HL-60 (cell line): ENCODE results near the gene MAEA.
"Not testable (repeated sequence)": the region's sequence is repeated elsewhere in the genome, so short reads cannot be mapped to it uniquely, and the experiment has no call there.

Source experiments
- DNase-seq, 2 experiments: peaks; one replicate each; pipeline ENCODE4 v3.0.0-alpha.2; 2010 to 2020; ENCODE audit warnings: low read depth in 1 of 2, low spot score in 1 of 2
- H3K27ac ChIP-seq: fragments of 250-450 bp; sonication (Bioruptor Pico); replicated peaks from 2 replicates; pipeline ENCODE4 v1.5.1; 2020; ENCODE audit warnings: mild to moderate bottlenecking, moderate library complexity
- H3K27me3 ChIP-seq: fragments of 250-450 bp; sonication (Bioruptor Pico); 2 replicates; pipeline ENCODE4 v1.5.1; 2021; ENCODE audit warnings: mild to moderate bottlenecking, moderate library complexity; ENCODE audit not compliant: insufficient read depth, poor library complexity, severe bottlenecking
- H3K4me3 ChIP-seq: replicated peaks from 2 replicates; pipeline ENCODE4 v1.5.1; 2011; ENCODE audit warnings: mild to moderate bottlenecking, control low read depth, low read length; ENCODE audit not compliant: insufficient read depth
- CTCF ChIP-seq: IDR thresholded peaks from one replicate; pipeline ENCODE4 v1.5.1; 2011; ENCODE audit warnings: low read length, control low read depth, inconsistent platforms; ENCODE audit not compliant: insufficient read depth
- GABPA ChIP-seq: IDR thresholded peaks from 2 replicates; pipeline ENCODE4 v1.6.1; 2012; ENCODE audit warnings: low read depth
- POLR2AphosphoS5 ChIP-seq: IDR thresholded peaks from 2 replicates; pipeline ENCODE4 v1.6.1; 2012; ENCODE audit warnings: low read depth
- REST ChIP-seq: IDR thresholded peaks from 2 replicates; pipeline ENCODE4 v1.6.1; 2012; ENCODE audit warnings: low read depth; ENCODE audit not compliant: insufficient replicate concordance
- SPI1 ChIP-seq: IDR thresholded peaks from 2 replicates; pipeline ENCODE4 v1.6.1; 2012; ENCODE audit warnings: low read depth, mild to moderate bottlenecking, borderline replicate concordance

Gene MAEA

GRCh38 chr4:1370321-1371124 lies 80.8 kb downstream of the MAEA start:
- Histone ChIP-seq H3K4me3 (no peak overlapping the region), H3K27ac (no peak overlapping the region), H3K27me3 (no peaks in the 10 kb centered on the region)
- TF ChIP-seq REST: no peak
- TF ChIP-seq GABPA: no peak
- no peak for TF ChIP-seq POLR2AphosphoS5
- TF ChIP-seq SPI1: no peak
- no peak for TF ChIP-seq CTCF
- DNase-seq: no peak

- H3K27me3 ChIP-seq: no peaks in the 10 kb centered on the region
- no peak overlapping the region for H3K27ac ChIP-seq
- TF ChIP-seq CTCF (no peak), GABPA (no peak), POLR2AphosphoS5 (no peak), SPI1 (no peak), REST (no peak)
- no peak overlapping the region for H3K4me3 ChIP-seq
- DNase-seq: no peak
Observed at GRCh38 chr4:1371176-1372165, 81.8 kb downstream of the MAEA start.

- not testable (repeated sequence) for DNase-seq, H3K27me3 ChIP-seq, H3K4me3 ChIP-seq, H3K27ac ChIP-seq
Observed at GRCh38 chr4:1372576-1372975, 82.9 kb downstream of the MAEA start.
